ENCODE measurements around the gene TRAPPC12.
"Not testable (repeated sequence)": the region's sequence is repeated elsewhere in the genome, so short reads cannot be mapped to it uniquely, and the experiment has no call there.

The TRAPPC12 gene

GRCh38 chr2:3343012-3343411, 36.5 kb upstream of the TRAPPC12 start:
- no peak overlapping the region for H3K27ac ChIP-seq
- H3K36me3 ChIP-seq = peaks cover 29 to 74% (median 47%) of the 10 kb centered on the region in 11 experiments
- peaks cover 0 to 16% (median 11%) of the 10 kb centered on the region in 11 experiments; a peak in 11 of 22 replicates for H3K9me3 ChIP-seq (replicated peaks in 1 of 11)
- peaks cover 0 to 14% (median 6%) of the 10 kb centered on the region in 11 experiments; a peak in 9 of 22 replicates for H4K20me1 ChIP-seq
- TF ChIP-seq Cebpa-rat (IDR thresholded peaks at IDR 0.05) = no peak
- no peaks in the 10 kb centered on the region for H3K27me3 ChIP-seq
- H3K4me1 ChIP-seq = peaks cover 2 to 8% (median 6%) of the 10 kb centered on the region in 10 experiments; a peak in 18 of 20 replicates
- no peak overlapping the region for H3K9ac ChIP-seq
- H3K4me3 ChIP-seq = no peak overlapping the region
- H3K4me2 ChIP-seq = no peak overlapping the region

- H3K27me3 ChIP-seq = no peaks in the 10 kb centered on the region
- H3K9ac ChIP-seq = no peak overlapping the region
- H3K36me3 ChIP-seq = peaks cover 34 to 80% (median 59%) of the 10 kb centered on the region in 11 experiments
- peaks cover 0 to 28% (median 9%) of the 10 kb centered on the region in 11 experiments; a peak in 10 of 22 replicates for H4K20me1 ChIP-seq
- H3K4me2 ChIP-seq = no peak overlapping the region
- no peak for TF ChIP-seq Cebpa-rat (IDR thresholded peaks at IDR 0.05)
- no peak overlapping the region for H3K4me3 ChIP-seq
- no peak overlapping the region for H3K27ac ChIP-seq
- H3K9me3 ChIP-seq (replicated peaks in 1 of 11) = peaks cover under 1 to 24% (median 13%) of the 10 kb centered on the region in 11 experiments; a peak in 14 of 22 replicates
- H3K4me1 ChIP-seq = peaks cover 9 to 18% (median 14%) of the 10 kb centered on the region in 10 experiments; a peak in 18 of 20 replicates
Observed at GRCh38 chr2:3344897-3345296, 34.6 kb upstream of the TRAPPC12 start.

GRCh38 chr2:3345621-3346020, 33.9 kb upstream of the TRAPPC12 start:
- H3K4me3 ChIP-seq = no peak overlapping the region
- H3K27me3 ChIP-seq = no peaks in the 10 kb centered on the region
- no peak overlapping the region for H3K4me2 ChIP-seq
- H3K9ac ChIP-seq = no peak overlapping the region
- peaks cover 37 to 80% (median 59%) of the 10 kb centered on the region in 11 experiments for H3K36me3 ChIP-seq
- peaks cover 8 to 31% (median 18%) of the 10 kb centered on the region in 11 experiments; a peak in 18 of 22 replicates for H3K9me3 ChIP-seq (replicated peaks in 1 of 11)
- H3K27ac ChIP-seq = no peak overlapping the region
- no peak for TF ChIP-seq Cebpa-rat (IDR thresholded peaks at IDR 0.05)
- peaks cover 0 to 28% (median 9%) of the 10 kb centered on the region in 11 experiments; a peak in 10 of 22 replicates for H4K20me1 ChIP-seq
- H3K4me1 ChIP-seq = peaks cover 9 to 18% (median 14%) of the 10 kb centered on the region in 10 experiments; a peak in 18 of 20 replicates

GRCh38 chr2:3348767-3349166, 30.7 kb upstream of the TRAPPC12 start:
- Histone ChIP-seq H4K20me1 (peaks cover 0 to 18% (median 5%) of the 10 kb centered on the region in 11 experiments; a peak in 7 of 22 replicates), H3K4me2 (peak overlapping the region in 6 of 11 experiments; percentile 6 to 62 (median 49); a peak in 4 of 22 replicates), H3K9ac (no peak overlapping the region), H3K36me3 (peaks cover 58 to 91% (median 74%) of the 10 kb centered on the region in 11 experiments), H3K4me1 (peaks cover 9 to 21% (median 15%) of the 10 kb centered on the region in 10 experiments; a peak in 18 of 20 replicates), H3K27me3 (no peaks in the 10 kb centered on the region), H3K27ac (no peak overlapping the region), H3K9me3 (replicated peaks in 1 of 11) (peaks cover 23 to 57% (median 43%) of the 10 kb centered on the region in 11 experiments), H3K4me3 (no peak overlapping the region)
- no peak for TF ChIP-seq Cebpa-rat (IDR thresholded peaks at IDR 0.05)

- no peak overlapping the region for H3K4me2 ChIP-seq
- H4K20me1 ChIP-seq = peaks cover 0 to 17% (median 5%) of the 10 kb centered on the region in 11 experiments; a peak in 6 of 22 replicates
- H3K4me3 ChIP-seq = no peak overlapping the region
- no peak overlapping the region for H3K9ac ChIP-seq
- H3K27ac ChIP-seq = no peak overlapping the region
- no peaks in the 10 kb centered on the region for H3K27me3 ChIP-seq
- peaks cover 9 to 21% (median 15%) of the 10 kb centered on the region in 10 experiments; a peak in 18 of 20 replicates for H3K4me1 ChIP-seq
- no peak for TF ChIP-seq Cebpa-rat (IDR thresholded peaks at IDR 0.05)
- peaks cover 23 to 57% (median 43%) of the 10 kb centered on the region in 11 experiments for H3K9me3 ChIP-seq (replicated peaks in 1 of 11)
- H3K36me3 ChIP-seq = peaks cover 61 to 95% (median 79%) of the 10 kb centered on the region in 11 experiments
Observed at GRCh38 chr2:3349211-3349693, 30.2 kb upstream of the TRAPPC12 start.

- H4K20me1 ChIP-seq = peaks cover 0 to 16% (median 11%) of the 10 kb centered on the region in 11 experiments; a peak in 9 of 22 replicates
- peaks cover 22 to 34% (median 29%) of the 10 kb centered on the region in 11 experiments for H3K9me3 ChIP-seq (replicated peaks in 1 of 11)
- H3K4me2 ChIP-seq = no peak overlapping the region
- no peak overlapping the region for H3K4me3 ChIP-seq
- peaks cover 37 to 66% (median 60%) of the 10 kb centered on the region in 11 experiments for H3K36me3 ChIP-seq
- no peaks in the 10 kb centered on the region for H3K27me3 ChIP-seq
- peaks cover 18 to 42% (median 23%) of the 10 kb centered on the region in 10 experiments for H3K4me1 ChIP-seq
- no peak overlapping the region for H3K9ac ChIP-seq
- TF ChIP-seq Cebpa-rat (IDR thresholded peaks at IDR 0.05) = no peak
- no peak overlapping the region for H3K27ac ChIP-seq
Observed at GRCh38 chr2:3354986-3355385, 24.5 kb upstream of the TRAPPC12 start.

GRCh38 chr2:3355951-3356569, 23.4 kb upstream of the TRAPPC12 start:
- H3K27ac ChIP-seq = peak overlapping the region in 2 of 11 experiments; percentile 61 to 76; a peak in 2 of 22 replicates
- H3K4me3 ChIP-seq = no peak overlapping the region
- peaks cover 34 to 56% (median 50%) of the 10 kb centered on the region in 11 experiments for H3K36me3 ChIP-seq
- H3K27me3 ChIP-seq = no peaks in the 10 kb centered on the region
- H3K9me3 ChIP-seq (replicated peaks in 1 of 11) = peaks cover 15 to 24% (median 22%) of the 10 kb centered on the region in 11 experiments
- H3K9ac ChIP-seq = no peak overlapping the region
- no peak for TF ChIP-seq Cebpa-rat (IDR thresholded peaks at IDR 0.05)
- H3K4me1 ChIP-seq = peaks cover 24 to 38% (median 30%) of the 10 kb centered on the region in 10 experiments
- peaks cover 0 to 26% (median 21%) of the 10 kb centered on the region in 11 experiments; a peak in 12 of 22 replicates for H4K20me1 ChIP-seq
- peak overlapping the region in 5 of 11 experiments; percentile 60 to 78 (median 67); a peak in 6 of 22 replicates for H3K4me2 ChIP-seq

- Histone ChIP-seq H3K4me3 (no peak overlapping the region), H3K36me3 (peaks cover 30 to 48% (median 43%) of the 10 kb centered on the region in 11 experiments), H4K20me1 (peaks cover 0 to 34% (median 28%) of the 10 kb centered on the region in 11 experiments; a peak in 15 of 22 replicates), H3K9ac (no peak overlapping the region), H3K27me3 (no peaks in the 10 kb centered on the region), H3K27ac (peak overlapping the region in 9 of 11 experiments; percentile 14 to 76 (median 59); a peak in 15 of 22 replicates), H3K4me1 (peaks cover 32 to 41% (median 37%) of the 10 kb centered on the region in 10 experiments), H3K9me3 (replicated peaks in 1 of 11) (peaks cover 10 to 17% (median 14%) of the 10 kb centered on the region in 11 experiments), H3K4me2 (peak overlapping the region; percentile 55 to 78 (median 66))
- TF ChIP-seq Cebpa-rat (IDR thresholded peaks at IDR 0.05) = no peak
Observed at GRCh38 chr2:3356799-3357198, 22.7 kb upstream of the TRAPPC12 start.

GRCh38 chr2:3357446-3357845, 22.0 kb upstream of the TRAPPC12 start:
- H3K4me1 ChIP-seq = peaks cover 36 to 48% (median 43%) of the 10 kb centered on the region in 10 experiments
- peaks cover 3 to 11% (median 8%) of the 10 kb centered on the region in 11 experiments for H3K9me3 ChIP-seq (replicated peaks in 1 of 11)
- H3K27ac ChIP-seq = peak overlapping the region; percentile 21 to 76 (median 61); a peak in 18 of 22 replicates
- not testable (repeated sequence) for H3K27me3 ChIP-seq, H3K4me3 ChIP-seq
- peak overlapping the region; percentile 55 to 78 (median 66) for H3K4me2 ChIP-seq
- H3K36me3 ChIP-seq = peaks cover 25 to 42% (median 38%) of the 10 kb centered on the region in 11 experiments
- peak overlapping the region in 4 of 11 experiments; percentile 6 to 51 (median 43); a peak in 4 of 22 replicates for H3K9ac ChIP-seq
- H4K20me1 ChIP-seq = peaks cover 0 to 39% (median 32%) of the 10 kb centered on the region in 11 experiments; a peak in 15 of 22 replicates

Data from BLaER1 treated with 17β-estradiol and CSF1 and Interleukin-3, amounts not matched to agents 10 nM and 100 nM (cell line).